GM19438 (cell line): Measurements from ENCODE around the gene NCOA6.
"Not testable (repeated sequence)": the region's sequence is repeated elsewhere in the genome, so short reads cannot be mapped to it uniquely, and the experiment has no call there.

Experiments used
- ATAC-seq: cut with Tn5 transposase; IDR thresholded peaks from one replicate; pipeline ENCODE4 v1.9.1; 2021; ENCODE audit warnings: low read depth; ENCODE audit not compliant: unreplicated experiment

Gene NCOA6

GRCh38 chr20:34729416-34729815 is 96.0 kb downstream of the NCOA6 start:
- ATAC-seq, result no peak

- ATAC-seq, result no peak
Observed at GRCh38 chr20:34724172-34724571, 101.3 kb downstream of the NCOA6 start.

- not testable (repeated sequence) for ATAC-seq
Observed at GRCh38 chr20:34722560-34722959, 102.9 kb downstream of the NCOA6 start.

- ATAC-seq, result no peak
Observed at GRCh38 chr20:34720266-34720665, 105.2 kb downstream of the NCOA6 start.

GRCh38 chr20:34719242-34720017 is 106.0 kb downstream of the NCOA6 start:
- ATAC-seq, result peak; percentile 84

GRCh38 chr20:34717230-34718095 is 108.0 kb downstream of the NCOA6 start:
- no peak for ATAC-seq

- no peak for ATAC-seq
Observed at GRCh38 chr20:34716921-34717229, 108.6 kb downstream of the NCOA6 start.

- ATAC-seq, result no peak
Observed at GRCh38 chr20:34715384-34715783, 110.1 kb downstream of the NCOA6 start.

- not testable (repeated sequence) for ATAC-seq
Observed at GRCh38 chr20:34713944-34714515, 111.4 kb downstream of the NCOA6 start.

GRCh38 chr20:34713194-34713943 is 112.1 kb downstream of the NCOA6 start:
- no peak for ATAC-seq

- no peak for ATAC-seq
Observed at GRCh38 chr20:34712525-34713192, 112.8 kb downstream of the NCOA6 start.

GRCh38 chr20:34711813-34712430 is 113.5 kb downstream of the NCOA6 start:
- no peak for ATAC-seq

- no peak for ATAC-seq
Observed at GRCh38 chr20:34710861-34711574, 114.4 kb downstream of the NCOA6 start.

- no peak for ATAC-seq
Observed at GRCh38 chr20:34710568-34710839, 114.9 kb downstream of the NCOA6 start.

- peak; percentile 43 for ATAC-seq
Observed at GRCh38 chr20:34709831-34710567, 115.5 kb downstream of the NCOA6 start.

GRCh38 chr20:34709044-34709830 is 116.2 kb downstream of the NCOA6 start:
- ATAC-seq, result peak; percentile 52

- ATAC-seq, result peak; percentile 10
Observed at GRCh38 chr20:34708621-34709043, 116.8 kb downstream of the NCOA6 start.
